Activated effector memory CD4-positive, alpha-beta T cell treated with Interleukin-2 at 50 U/mL for 16 hours (primary cell): ENCODE data around the gene ADAM19.
"Not testable (repeated sequence)": the region's sequence is repeated elsewhere in the genome, so short reads cannot be mapped to it uniquely, and the experiment has no call there.

Experiments
- DNase-seq: peaks from one replicate; pipeline ENCODE4 v3.0.0-alpha.2; 2020

Gene ADAM19

DNA sequence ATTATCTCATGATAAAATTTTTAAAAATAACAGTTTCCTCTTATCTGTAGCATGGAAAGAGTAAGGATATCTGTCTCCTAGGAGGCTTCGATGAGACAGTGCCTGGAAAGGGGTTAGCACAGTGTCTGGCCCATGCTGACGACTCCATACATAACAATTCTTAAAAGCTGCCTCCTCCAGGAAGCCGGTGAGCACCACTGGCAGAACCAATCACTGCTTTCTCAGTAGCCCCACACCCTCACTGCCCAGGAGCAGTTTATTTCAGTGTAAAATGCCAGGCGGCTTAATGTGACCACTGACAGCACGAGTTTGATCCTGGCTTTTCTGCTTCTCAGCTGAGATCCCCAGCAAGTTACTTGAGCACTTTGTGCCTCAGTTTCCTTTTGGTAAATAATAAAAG, 116.7 kb downstream of the ADAM19 start:
- no peak for DNase-seq

DNA sequence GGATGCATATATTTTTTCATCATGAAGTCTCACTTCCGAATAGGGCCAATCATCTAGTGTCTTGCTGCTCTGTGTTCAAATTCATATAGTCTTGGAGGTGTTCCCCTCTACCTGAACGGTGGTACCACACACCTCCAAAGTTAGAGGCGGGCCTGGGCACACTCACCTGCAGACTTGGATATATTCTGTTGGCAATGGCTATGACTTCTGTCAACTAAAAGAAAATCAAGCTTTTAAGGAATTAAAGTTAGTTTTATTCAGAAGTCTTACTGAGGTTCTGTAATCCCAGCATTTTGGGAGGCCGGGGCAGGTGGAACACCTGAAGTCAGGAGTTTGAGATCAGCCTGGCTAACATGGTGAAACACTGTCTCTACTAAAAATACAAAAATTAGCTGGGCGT, 118.2 kb downstream of the ADAM19 start:
- DNase-seq, result no peak

DNA sequence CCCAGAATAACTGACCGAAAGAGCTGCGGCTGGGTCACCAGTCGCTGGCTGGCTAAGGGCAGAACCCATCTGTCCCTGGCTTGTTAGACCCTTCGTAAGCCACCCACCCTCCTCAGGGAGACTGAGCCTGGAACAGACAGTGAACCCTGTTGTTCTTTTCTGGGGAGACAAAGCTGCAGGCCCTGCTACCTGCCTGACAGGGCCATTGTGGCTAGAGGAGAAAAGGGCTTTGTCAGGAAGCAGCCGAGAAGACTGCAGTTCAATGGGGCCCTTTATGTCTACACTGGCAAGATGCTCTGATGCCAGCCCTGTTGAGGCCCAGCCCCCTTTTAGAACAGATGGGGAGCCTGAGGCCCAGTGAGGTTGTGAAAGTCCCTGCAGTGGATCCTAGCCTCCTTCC, 119.3 kb downstream of the ADAM19 start:
- DNase-seq, result no peak

DNA sequence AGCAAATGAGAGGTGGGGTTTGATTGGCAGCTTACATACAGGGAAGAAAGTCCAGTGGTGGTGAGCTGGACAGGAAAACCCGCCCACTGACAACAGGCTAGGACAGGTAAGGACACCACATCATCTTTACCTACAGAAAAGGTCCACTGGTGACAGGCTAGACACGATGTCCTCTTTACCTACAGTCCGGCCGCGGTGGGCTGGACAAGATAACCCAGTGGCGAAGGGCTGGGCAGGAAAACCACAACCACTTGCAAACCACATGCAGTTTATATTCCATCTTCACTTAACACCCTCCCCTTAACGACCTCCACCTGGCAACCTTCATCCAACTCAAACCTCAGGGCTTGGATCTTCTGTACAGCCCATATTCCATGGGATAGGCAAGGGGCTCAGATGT, 120.5 kb downstream of the ADAM19 start:
- DNase-seq, result no peak

DNA sequence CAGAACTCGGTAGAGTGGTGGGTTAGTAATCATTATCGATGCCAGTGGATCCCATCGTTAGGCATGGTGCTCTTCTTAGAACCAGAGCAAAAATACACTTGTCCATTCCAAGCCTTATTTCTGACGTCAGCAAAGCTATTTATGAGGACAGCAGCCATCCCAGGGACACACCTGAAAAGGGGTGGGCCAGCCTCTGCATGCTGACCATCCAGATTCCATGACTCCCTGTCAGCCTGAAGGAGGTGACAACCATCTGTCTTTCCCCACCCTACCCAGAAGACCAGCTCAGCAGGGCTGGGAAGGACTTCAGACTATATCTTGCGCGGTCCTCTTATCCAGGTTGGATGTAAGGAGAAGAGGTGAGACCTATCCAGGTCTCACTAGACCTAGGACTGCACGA, 121.3 kb downstream of the ADAM19 start:
- no peak for DNase-seq

DNA sequence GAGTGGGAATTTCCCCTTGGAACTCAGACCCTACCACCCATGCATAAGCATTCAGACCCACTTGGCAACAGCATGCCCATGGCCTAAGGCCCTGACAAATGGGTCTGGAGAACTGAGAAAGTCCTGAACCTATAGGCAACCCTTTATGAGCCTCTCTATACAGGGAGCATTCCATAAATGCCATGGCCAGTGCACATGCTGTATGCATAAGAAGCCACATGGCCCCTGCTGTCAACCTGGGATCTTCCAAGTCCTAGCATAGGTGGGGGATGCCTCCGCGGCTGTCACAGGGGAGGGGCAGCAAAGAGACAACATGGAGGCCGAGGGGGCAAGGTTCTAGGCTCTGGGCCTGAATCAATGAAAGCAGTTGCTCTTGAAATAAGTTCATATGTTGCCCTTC, 123.8 kb downstream of the ADAM19 start:
- no peak for DNase-seq

DNA sequence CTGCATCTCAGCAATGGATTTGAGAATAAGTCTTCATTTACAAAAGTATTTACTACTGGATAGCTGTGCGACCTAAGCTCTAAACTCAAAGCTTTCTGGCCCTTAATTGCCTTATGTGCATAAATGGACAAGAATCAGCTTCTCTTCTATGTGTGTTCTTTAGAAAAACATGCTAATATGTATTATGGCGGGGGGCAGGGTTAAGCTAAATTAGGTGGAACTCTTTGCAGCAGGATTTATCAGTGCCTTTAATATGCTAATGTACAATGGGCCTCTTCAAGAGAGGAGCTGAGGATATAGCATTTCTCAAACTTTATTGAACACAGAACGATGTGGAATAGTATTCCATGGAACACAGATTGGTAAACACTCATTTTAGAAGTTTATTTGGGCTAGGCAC, 125.6 kb downstream of the ADAM19 start:
- DNase-seq, result no peak

DNA sequence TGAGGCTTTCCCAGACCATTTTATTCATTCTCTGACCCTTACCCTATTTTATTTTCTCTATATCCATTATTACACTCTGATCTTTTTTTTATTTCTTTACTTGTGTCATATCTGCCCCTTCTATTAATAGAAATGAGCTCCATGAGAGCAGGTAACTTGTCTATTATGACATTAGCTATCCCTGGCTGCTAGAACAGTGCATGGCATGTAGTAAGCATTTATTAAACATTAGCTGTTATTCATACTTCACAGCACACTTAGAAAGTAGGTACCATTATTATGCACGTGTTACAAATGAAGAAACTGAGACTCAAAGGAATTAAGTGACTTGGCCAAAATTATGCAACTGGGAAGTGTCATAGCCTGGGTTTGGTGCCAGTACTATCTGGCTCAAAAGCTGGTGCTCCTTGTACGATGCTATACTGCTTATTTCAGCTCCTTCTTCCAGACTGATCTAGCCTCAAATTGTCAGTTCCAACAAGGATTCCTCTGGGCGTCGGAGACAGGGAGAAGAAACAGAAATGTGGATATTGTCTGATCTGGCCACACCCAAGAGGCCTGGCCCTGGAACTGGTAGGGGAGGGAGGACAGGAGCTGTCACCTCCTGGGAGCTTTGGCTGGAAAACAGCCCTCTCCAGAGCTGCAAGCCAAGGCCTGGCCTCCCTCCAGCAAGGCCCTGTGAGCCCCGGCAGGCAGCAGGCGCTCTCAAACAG, 126.4 kb downstream of the ADAM19 start:
- DNase-seq, result no peak

DNA sequence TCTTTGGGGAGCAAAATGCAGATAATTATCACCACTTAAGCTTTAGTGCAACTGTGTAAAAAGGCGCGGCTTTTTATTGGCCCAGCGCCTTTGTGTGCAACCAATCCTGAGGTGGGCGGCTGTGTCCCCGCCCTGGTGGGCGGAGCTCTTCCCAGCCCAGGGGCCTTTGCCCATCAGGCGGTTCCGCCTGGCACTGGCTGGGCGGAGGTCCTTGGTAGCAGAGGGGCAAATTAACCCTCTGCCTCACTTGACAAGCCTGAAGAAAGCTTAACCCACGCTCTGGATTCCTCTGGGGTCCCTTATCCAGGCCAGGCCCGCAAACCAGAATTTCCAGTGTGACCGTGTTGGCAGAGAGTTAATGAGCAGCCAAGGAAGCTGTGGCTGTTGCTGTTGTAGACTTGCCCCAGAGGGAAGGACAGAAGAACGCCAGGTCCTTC, 128.4 kb downstream of the ADAM19 start:
- no peak for DNase-seq

DNA sequence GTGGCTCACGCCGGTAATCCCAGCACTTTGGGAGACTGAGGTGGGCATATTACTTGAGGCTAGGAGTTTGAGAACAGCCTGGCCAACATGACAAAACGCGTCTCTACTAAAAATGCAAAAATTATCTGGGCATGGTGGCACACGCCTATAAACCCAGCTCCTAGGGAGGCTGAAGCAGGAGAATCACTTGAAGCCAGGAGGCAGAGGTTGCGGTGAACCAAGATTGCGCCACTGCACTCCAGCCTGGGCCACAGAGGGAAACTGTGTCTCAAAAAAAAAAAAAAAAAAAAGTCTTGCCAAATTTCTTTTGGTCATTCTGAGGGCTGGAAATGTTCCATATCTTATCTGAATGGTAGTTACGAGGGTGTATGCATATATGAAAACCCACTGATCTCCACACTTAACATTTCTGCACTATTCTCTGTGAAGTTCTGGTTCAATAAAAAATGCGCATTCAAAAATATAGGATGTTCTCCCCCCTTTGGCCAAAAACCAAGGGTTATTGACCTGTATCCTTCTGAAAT, 129.1 kb downstream of the ADAM19 start:
- no peak for DNase-seq

DNA sequence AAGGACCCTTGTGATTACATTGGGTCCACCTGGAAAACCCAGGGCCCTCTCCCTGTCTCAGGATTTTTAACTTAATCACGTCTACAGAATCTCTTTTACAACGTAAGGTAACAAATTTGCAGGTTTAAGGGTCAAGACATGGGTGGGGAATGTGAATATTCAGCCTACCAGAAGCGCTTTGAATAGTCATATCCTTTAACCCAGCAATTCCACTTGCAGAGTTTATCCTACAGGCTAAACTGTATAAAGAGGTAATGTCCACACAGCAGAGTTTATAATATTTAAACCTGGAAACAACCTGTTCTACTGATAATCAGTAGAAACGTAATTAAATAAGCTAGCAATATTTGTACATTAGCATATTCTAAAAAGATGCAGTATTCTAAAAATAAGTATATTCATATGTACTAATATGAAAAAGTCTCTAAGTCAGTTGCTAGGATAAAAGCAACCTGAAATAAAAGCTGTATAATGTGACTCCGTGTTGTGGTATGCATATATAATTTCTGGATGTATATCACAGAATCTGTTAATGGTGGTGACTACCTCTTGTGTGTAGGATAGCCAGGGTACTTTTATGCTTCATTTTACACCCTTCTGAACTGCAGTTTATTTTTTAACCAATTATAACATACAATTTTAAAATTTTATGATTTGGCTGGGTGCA, 129.7 kb downstream of the ADAM19 start:
- DNase-seq, result no peak

DNA sequence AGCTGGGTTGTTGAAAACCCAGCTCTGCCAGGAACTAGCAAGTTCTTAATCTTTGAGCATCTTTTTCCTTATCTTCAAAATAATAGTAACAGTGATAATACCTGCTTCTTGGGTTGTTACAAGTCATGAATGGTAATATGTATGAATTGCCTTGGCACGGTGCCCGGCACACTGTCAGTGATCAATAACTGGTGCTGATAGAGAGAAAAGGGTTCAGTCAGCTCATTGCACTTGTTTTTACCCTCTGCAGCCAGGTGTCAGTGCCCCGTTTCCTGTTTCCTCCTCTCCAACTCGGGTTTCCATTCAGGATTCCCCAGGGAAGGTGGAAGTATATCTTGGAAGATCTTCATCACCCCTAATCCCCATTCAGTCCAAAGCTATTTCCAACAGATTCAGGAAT, 131.4 kb downstream of the ADAM19 start:
- DNase-seq, result no peak

DNA sequence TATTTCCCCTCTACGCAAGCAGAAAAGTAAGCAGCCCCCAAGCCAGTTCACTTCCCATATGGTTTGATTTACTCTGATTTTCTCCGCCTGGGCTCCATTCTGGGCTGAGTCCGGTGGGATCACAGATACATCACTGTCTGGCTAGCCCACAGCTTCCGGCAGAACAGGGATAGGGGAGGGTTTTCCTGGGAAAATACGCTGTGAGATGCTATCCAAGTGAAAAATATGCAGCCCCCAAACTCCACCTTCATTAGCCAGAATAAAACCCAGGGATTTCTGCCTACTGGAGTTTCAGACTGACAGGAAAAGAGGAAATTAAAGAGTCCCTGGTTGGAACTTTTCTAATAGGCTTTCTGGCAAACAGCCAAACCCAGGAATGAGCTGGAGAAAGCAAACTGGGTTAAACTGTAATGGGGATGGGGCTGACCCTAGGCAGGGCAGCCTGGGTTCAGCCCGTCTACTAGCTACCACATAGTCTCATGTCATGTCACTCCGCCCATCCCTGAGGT, 132.5 kb downstream of the ADAM19 start:
- no peak for DNase-seq

DNA sequence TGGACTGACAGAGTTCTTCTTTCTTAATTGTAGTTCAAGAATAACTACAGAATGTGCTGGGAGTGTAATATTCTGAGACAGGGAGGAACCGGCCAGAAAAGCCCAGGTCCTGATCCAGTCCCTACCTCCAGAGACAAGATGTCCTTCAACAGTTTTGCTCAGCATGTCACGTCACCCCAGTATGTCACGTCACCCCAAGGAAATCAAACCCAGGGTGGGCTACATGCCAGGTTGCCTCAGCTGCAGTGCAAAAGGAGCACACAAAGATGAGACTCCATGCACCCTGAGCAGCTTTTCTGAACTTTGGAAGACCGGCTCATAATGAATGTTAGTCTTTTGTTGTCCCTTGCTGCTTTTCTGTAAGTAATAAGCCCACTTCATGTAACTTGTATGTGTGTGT, 141.5 kb downstream of the ADAM19 start:
- no peak for DNase-seq

DNA sequence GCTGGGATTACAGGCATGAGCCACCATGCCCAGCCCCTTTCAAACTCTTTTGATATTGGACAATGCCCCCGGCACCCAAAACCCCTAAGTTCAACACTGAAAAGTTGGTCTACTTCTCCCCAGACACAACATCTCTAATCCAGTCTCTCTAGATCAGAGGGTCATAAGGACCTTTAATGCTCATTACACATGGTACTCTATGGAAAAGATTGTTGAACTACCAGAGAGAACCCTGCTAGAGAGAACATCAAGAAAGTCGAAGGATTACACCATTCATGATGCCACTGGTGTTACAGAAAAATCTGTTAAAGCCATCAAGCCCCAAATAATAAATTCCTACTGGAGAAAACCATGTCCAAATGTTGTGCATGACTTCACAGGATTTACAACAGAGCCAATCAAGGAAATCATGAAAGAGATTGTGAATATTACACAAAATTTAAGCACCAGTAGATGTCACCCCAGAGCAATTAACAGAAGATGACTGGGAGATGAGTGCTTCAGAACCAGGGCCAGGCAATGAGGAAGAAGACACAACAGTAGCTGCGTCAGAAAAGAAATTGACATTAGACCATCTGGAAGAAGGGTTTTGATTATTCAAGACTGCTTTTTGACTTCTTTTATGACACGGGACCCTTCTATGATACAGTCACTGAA, 143.9 kb downstream of the ADAM19 start:
- DNase-seq, result no peak

DNA sequence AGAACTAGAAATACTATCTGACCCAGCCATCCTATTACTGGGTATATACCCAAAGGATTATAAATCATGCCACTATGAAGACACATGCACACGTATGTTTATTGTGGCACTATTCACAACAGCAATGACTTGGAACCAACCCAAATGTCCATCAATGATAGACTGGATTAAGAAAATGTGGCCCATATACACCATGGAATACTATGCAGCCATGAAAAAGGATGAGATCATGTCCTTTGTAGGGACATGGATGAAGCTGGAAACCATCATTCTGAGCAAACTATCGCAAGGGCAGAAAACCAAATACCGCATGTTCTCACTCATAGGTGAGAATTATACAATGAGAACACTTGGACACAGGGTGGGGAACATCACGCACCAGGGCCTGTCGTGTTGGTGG, 145.7 kb downstream of the ADAM19 start:
- DNase-seq, result not testable (repeated sequence)
